Heart right ventricle (tissue), 16 donors: ENCODE measurements around the gene CAMK1D. TPM values are rescaled to one million over a fixed set of nuclear protein-coding genes. Genes with fewer than 3 reads are reported as not detected.
A peak's percentile ranks its signal among the peaks of the same experiment; 100 is the strongest.

Experiments
- ATAC-seq, 8 donors: fragments of 200-7000 bp; cut with Tn5 transposase; one replicate each; pipeline ENCODE4 v1.9.1; 2020; ENCODE audit warnings: mild to moderate bottlenecking in 8 of 8, moderate library complexity in 8 of 8, moderate number of reproducible peaks in 1 of 8
- DNase-seq, 2 donors: peaks; one replicate each; pipeline ENCODE4 v3.0.0-alpha.2; 2020
- H3K27ac ChIP-seq, 10 donors: fragments of 200-600 bp; sonication (generic) in 2 of 10; one replicate each; pipeline versions ENCODE4 v1.5.0 to v1.8.0; 2020 to 2022; ENCODE audit warnings: mild to moderate bottlenecking in 3 of 10
- H3K27me3 ChIP-seq, 7 donors: fragments of 200-600 bp; one replicate each; pipeline ENCODE4 v1.8.0; 2021 to 2022; ENCODE audit warnings: mild to moderate bottlenecking in 2 of 7
- H3K36me3 ChIP-seq, 9 donors: fragments of 200-600 bp; sonication (generic) in 1 of 9; one replicate each; pipeline versions ENCODE4 v1.5.0 to v1.8.0; 2020 to 2022; ENCODE audit warnings: mild to moderate bottlenecking in 2 of 9
- H3K4me1 ChIP-seq, 9 donors: fragments of 200-600 bp; sonication (generic) in 1 of 9; one replicate each; pipeline versions ENCODE4 v1.5.0 to v1.8.0; 2020 to 2022; ENCODE audit warnings: mild to moderate bottlenecking in 4 of 9
- H3K4me3 ChIP-seq, 10 donors: fragments of 200-600 bp; sonication (generic) in 2 of 10; one replicate each; pipeline versions ENCODE4 v1.5.0 to v1.8.0; 2020 to 2022; ENCODE audit warnings: mild to moderate bottlenecking in 7 of 10, moderate library complexity in 2 of 10
- H3K9me3 ChIP-seq, 11 donors: fragments of 200-600 bp in 10 of 11; sonication (generic) in 2 of 11; one replicate each; pipeline versions ENCODE4 v1.5.0 to v1.8.0; 2013 to 2022; ENCODE audit warnings: mild to moderate bottlenecking in 2 of 11, control low read depth in 1 of 11, moderate library complexity in 1 of 11
- WGBS, 2 donors: extraction: QIAGEN DNeasy Blood & Tissue Kit; methylation state at CpG; one replicate each; pipeline ENCODE4 v1.1.7; 2013; ENCODE audit warnings: inconsistent platforms in 1 of 2; 5-methylcytosine and 5-hydroxymethylcytosine counted together
- intact Hi-C, 10 donors: fragments of 100-400 bp; cut with DNase I; formaldehyde crosslinking; loops; one replicate each; pipeline versions ENCODE4 v1.11.1 to v1.14.2; 2022
- polyA plus RNA-seq, 2 donors: library from polyadenylated mRNA; stranded (reverse); fragments of 200-250 nt; gene quantifications; one replicate each; pipeline ENCODE4 v1.2.3, GENCODE V29; 2013
- total RNA-seq, 10 donors: library from RNA; stranded (reverse); fragmentation: NEBNext Ultra II Directional in 3 of 10; extraction: Animal tissue kit (Norgen Biotek cat#: 25700) in 3 of 10; gene quantifications; one replicate each; pipeline versions ENCODE4 v1.2.1 to v1.2.4, GENCODE V29; 2021 to 2023
- TF ChIP-seq, protein P1 (sequence below), 9 donors: fragments of 200-600 bp; sonication (generic) in 2 of 9; IDR thresholded peaks; one replicate each; pipeline versions ENCODE4 v1.5.0 to v1.8.0; 2021 to 2022; ENCODE audit warnings: antibody characterized with exemption in 9 of 9, mild to moderate bottlenecking in 5 of 9, moderate library complexity in 1 of 9
- donor health status: Arrhythmogenic right ventricular cardiomyopathy.
- donor health status: ischemic (EF 13 %, LVEDD 7.1; RV severe dilation, severe dysfunction).
- donor health status: healthy with polysubstance abuse.
- donor health status: DM: no; HTN: yes; CAD: no.
- donor health status: DM: no; HTN: no; CAD: no.
- donor health status: ischemic (EF 25% LVEDD 6.9; RV normal size, moderate dysfunction).
- donor health status: ischemic (EF 25% LVEDD 5.7; RV mildly dilated, moderate dysfunction).
- donor health status: healthy.
- donor health status: DM: yes; HTN: yes; CAD: no.
- donor health status: Ischemic cardiomyopathy.
- donor health status: ischemic (EF 35%, LVEDD 5.7; RV mildly dilated, moderate dysfunction).
- donor health status: nonischemic (EF 11% LVEDD 7.7; RV severe dilation, severe dysfunction).
- donor health status: DM: yes; HTN: yes; CAD: no.
- donor health status: PGD.
- donor health status: ischemic (EF 29% LVEDD 5.4; RV normal size, mild dysfunction).
- donor health status: nonischemic (EF 23%, LVEDD 6.1; RV moderate dilation, normal function).

The CAMK1D gene
- total and polyA plus RNA-seq, 12 donors, result 1.3 to 17.7 (median 2.6) TPM

DNA sequence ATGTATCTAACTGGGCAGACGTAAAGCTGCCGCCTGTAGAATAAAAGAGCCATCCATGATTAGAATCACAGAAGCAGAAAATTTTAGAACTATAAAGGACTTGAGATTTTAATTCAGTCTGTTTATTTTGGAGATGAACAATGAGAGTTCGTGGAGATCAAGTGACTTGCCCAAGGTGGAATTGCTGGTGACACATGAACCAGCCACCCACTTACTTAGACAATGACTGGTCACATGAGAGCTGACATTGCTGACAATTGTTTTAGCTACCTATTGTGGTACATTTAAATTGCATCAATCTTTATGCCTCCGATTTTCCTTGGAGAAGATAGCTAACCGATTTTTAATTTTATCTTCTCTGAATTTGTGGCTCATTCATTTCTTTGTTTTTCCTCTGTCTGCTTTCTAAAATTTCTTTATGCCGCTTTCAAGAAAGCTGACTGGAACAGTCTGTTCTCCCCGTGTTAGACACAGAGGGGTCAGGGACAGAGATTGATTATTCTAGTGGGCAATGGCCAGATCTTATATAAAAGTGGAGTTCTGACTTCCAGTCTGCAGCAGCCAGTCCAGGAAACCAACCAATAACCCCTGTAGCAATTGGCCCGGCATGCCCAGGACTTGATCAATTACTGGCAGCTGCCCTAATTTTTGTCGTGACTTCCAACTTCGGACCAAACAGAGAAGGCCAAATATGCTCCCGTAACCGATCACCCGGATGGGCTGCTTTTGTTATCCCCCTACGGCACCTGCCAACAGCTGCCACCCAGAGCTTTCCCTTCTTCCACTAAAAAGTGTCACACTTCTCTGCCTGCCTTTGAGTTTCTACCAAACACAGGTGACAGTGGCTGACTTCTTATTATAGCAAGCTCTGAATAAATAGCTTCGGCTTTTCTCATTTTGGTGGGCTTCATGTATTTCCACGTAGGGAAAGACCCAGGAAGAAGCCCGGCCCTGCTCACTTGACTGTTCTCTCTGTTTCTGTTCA is 241.6 kb downstream of the CAMK1D start:
- Histone ChIP-seq H3K4me3 (no peak overlapping the region), H3K36me3 (no peaks in the 10 kb centered on the region), H3K4me1 (peaks cover 0 to 30% (median 0%) of the 10 kb centered on the region in 9 donors), H3K27me3 (no peaks in the 10 kb centered on the region), H3K9me3 (no peaks in the 10 kb centered on the region), H3K27ac (no peak overlapping the region)
- no peak for ATAC-seq
- DNase-seq, result no peak
- intact Hi-C loops, result no loop called here
- TF ChIP-seq, protein P1, sequence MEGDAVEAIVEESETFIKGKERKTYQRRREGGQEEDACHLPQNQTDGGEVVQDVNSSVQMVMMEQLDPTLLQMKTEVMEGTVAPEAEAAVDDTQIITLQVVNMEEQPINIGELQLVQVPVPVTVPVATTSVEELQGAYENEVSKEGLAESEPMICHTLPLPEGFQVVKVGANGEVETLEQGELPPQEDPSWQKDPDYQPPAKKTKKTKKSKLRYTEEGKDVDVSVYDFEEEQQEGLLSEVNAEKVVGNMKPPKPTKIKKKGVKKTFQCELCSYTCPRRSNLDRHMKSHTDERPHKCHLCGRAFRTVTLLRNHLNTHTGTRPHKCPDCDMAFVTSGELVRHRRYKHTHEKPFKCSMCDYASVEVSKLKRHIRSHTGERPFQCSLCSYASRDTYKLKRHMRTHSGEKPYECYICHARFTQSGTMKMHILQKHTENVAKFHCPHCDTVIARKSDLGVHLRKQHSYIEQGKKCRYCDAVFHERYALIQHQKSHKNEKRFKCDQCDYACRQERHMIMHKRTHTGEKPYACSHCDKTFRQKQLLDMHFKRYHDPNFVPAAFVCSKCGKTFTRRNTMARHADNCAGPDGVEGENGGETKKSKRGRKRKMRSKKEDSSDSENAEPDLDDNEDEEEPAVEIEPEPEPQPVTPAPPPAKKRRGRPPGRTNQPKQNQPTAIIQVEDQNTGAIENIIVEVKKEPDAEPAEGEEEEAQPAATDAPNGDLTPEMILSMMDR (IDR thresholded peaks at IDR 0.05), result no peak
- WGBS, 2 donors, result 90 to 91% methylated on average over 17 of the region's 17 CpGs

DNA sequence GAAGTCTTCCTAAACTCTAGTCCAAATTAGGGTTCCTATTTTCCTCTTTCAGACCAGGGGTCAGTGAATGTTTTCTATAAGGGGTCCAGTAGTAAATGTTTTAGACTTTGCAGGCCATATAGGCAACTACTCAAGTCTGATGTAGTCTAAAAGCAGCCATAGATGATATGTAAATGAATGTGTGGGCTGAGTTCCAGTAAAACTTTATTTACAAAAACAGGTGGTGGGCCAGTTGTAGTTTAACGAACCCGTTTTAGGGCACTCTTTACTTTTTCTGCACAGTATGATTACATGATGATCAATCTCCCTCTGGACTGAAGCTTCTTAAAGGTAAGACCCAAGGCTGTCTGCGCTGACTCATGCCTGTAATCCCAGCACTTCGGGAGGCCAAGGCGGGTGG is 243.6 kb downstream of the CAMK1D start:
- no peak overlapping the region for H3K4me3 ChIP-seq
- no peaks in the 10 kb centered on the region for H3K36me3 ChIP-seq
- H3K4me1 ChIP-seq, result peaks cover 0 to 21% (median 0%) of the 10 kb centered on the region in 9 donors
- ATAC-seq (no peak), DNase-seq (no peak)
- H3K9me3 ChIP-seq, result peaks cover 0 to 3% (median 0%) of the 10 kb centered on the region in 11 donors
- whole genome bisulfite sequencing, 2 donors, result 93 to 94% methylated on average over 5 of the region's 5 CpGs
- intact Hi-C loops, result no loop called here
- TF ChIP-seq, protein P1 (IDR thresholded peaks at IDR 0.05), result no peak
- no peaks in the 10 kb centered on the region for H3K27me3 ChIP-seq
- H3K27ac ChIP-seq, result no peak overlapping the region

DNA sequence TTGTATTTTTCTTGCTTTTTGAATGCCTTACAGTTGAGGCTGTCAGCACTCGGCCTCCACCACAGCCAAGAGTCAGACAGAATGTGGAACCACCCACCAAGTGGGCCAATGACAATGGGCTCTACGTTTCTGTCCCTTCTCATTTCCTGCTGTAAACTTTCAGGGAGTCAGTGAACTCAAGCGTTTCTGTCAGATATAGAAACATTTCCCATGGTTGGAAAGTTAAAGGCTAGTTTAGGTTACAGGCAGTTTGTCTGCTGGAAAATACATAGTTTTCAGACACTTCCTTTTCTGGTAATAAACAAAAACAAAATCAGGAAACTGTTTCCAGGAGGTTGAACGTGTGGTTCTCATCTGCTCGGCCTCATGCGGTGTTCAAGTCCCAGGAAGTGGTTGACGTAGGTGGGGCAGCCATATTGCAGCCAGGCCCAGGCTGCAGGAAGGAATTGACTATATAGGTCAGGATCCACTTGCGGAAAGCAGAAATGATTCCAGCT is 245.1 kb downstream of the CAMK1D start:
- WGBS, 2 donors, result 54 to 60% methylated on average over 8 of the region's 8 CpGs
- H3K4me3 ChIP-seq, result no peak overlapping the region
- peak overlapping the region in 1 of 10 donors; percentile 35 for H3K27ac ChIP-seq
- DNase-seq (no peak), ATAC-seq (peak in 2 of 8 donors; percentile 42 to 46)
- TF ChIP-seq, protein P1 (IDR thresholded peaks at IDR 0.05), result no peak
- intact Hi-C loops, result no loop called here
- H3K27me3 ChIP-seq, result no peaks in the 10 kb centered on the region
- H3K9me3 ChIP-seq, result peaks cover 0 to 3% (median 0%) of the 10 kb centered on the region in 11 donors
- peaks cover 0 to 9% (median 0%) of the 10 kb centered on the region in 9 donors for H3K4me1 ChIP-seq
- no peaks in the 10 kb centered on the region for H3K36me3 ChIP-seq

DNA sequence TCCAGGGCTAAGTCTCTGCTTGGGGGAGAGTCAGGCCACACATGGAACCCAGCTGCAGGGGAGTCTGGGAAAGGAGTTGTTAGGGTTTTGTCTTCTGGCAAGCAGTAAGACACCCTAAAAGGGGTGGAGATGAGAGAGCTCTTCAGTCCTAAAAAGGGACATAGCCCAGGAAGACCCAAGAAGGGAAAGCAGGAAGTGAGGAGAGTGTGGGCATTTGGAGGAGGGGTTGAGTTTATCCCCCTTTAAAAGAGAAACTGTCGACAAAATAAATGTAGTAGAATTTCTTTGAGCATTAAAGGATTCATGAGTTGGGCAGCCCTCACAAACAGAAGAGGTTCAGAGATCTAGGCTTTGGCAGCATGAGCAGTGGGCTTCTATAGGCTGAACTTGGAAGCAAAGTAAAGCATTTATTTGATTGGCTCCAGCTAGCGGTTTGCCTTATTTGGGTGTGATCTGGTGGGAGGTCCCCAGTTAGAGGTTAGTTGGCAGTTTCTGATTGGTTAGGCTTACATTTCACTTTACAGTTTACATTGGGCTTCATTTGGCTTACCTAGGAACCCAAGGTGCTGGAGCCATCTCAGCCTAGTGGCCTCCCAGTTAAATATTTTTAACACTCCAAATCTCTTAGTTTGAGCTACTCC is 246.7 kb downstream of the CAMK1D start:
- Histone ChIP-seq H3K27ac (no peak overlapping the region), H3K4me3 (no peak overlapping the region), H3K27me3 (no peaks in the 10 kb centered on the region), H3K4me1 (peaks cover 0 to 9% (median 0%) of the 10 kb centered on the region in 9 donors), H3K9me3 (peaks cover 0 to 3% (median 0%) of the 10 kb centered on the region in 11 donors), H3K36me3 (no peaks in the 10 kb centered on the region)
- TF ChIP-seq, protein P1 (IDR thresholded peaks at IDR 0.05), result no peak
- ATAC-seq (no peak), DNase-seq (no peak)
- intact Hi-C loops, result no loop called here
- WGBS, 2 donors, result 94 to 98% methylated on average over 2 of the region's 2 CpGs
